DOHH2 (cell line): Measurements from ENCODE around the gene PHYKPL.
"Not testable (repeated sequence)": the region's sequence is repeated elsewhere in the genome, so short reads cannot be mapped to it uniquely, and the experiment has no call there.

ENCODE experiments used
- H3F3A ChIP-seq: fragments of 200-600 bp; sonication (generic), shearing (Covaris generic); 2 replicates; pipeline ENCODE4 v1.6.0; 2016; ENCODE audit warnings: antibody characterized with exemption, mild to moderate bottlenecking; ENCODE audit not compliant: control insufficient read depth, insufficient read depth
- H3K27ac ChIP-seq: fragments of 200-600 bp; sonication (generic); 2 replicates; pipeline ENCODE4 v1.5.1; 2014; ENCODE audit warnings: low read depth, mild to moderate bottlenecking, low read length, moderate library complexity
- H3K27me3 ChIP-seq: fragments of 200-600 bp; sonication (generic); 2 replicates; pipeline ENCODE4 v1.6.1; 2014; ENCODE audit warnings: mild to moderate bottlenecking, low read length, mixed read lengths; ENCODE audit not compliant: control insufficient read depth
- H3K36me3 ChIP-seq: fragments of 200-600 bp; sonication (generic); 2 replicates; pipeline ENCODE4 v1.6.1; 2014; ENCODE audit warnings: mild to moderate bottlenecking, low read length, moderate library complexity, mixed read lengths; ENCODE audit not compliant: control insufficient read depth
- H3K4me1 ChIP-seq: fragments of 200-600 bp; sonication (generic); 2 replicates; pipeline ENCODE4 v1.6.1; 2014; ENCODE audit warnings: mild to moderate bottlenecking, low read length, mixed read lengths; ENCODE audit not compliant: control insufficient read depth
- H3K4me2 ChIP-seq: fragments of 200-600 bp; sonication (generic); 2 replicates; pipeline ENCODE4 v1.6.0; 2014; ENCODE audit warnings: mild to moderate bottlenecking, low read length, moderate library complexity
- H3K4me3 ChIP-seq: fragments of 200-600 bp; sonication (generic); 2 replicates; pipeline ENCODE4 v1.5.1; 2014; ENCODE audit warnings: mild to moderate bottlenecking, low read length, mixed read lengths
- H3K79me2 ChIP-seq: fragments of 200-600 bp; sonication (generic); 2 replicates; pipeline ENCODE4 v1.6.1; 2014; ENCODE audit warnings: mild to moderate bottlenecking, low read length, mixed read lengths; ENCODE audit not compliant: control insufficient read depth
- H3K9me2 ChIP-seq: fragments of 200-600 bp; sonication (generic); replicated peaks from 2 replicates; pipeline ENCODE4 v1.6.1; 2014; ENCODE audit warnings: mild to moderate bottlenecking, low read length, mixed read lengths; ENCODE audit not compliant: control insufficient read depth
- H3K9me3 ChIP-seq: fragments of 200-600 bp; sonication (generic); 2 replicates; pipeline ENCODE4 v1.6.1; 2014; ENCODE audit warnings: antibody characterized with exemption, low read length, mixed read lengths; ENCODE audit not compliant: control insufficient read depth, insufficient read depth
- H4K20me1 ChIP-seq: fragments of 200-600 bp; sonication (generic); 2 replicates; pipeline ENCODE4 v1.6.0; 2014; ENCODE audit warnings: low read depth, mild to moderate bottlenecking, antibody characterized with exemption, low read length, moderate library complexity; ENCODE audit not compliant: control insufficient read depth, insufficient read depth
- EZH2phosphoT487 ChIP-seq: fragments of 200-600 bp; sonication (generic); IDR thresholded peaks from 2 replicates; pipeline ENCODE4 v1.6.1; 2017; ENCODE audit warnings: borderline replicate concordance, mild to moderate bottlenecking, antibody characterized with exemption, low read length, moderate library complexity, mixed read lengths
- TF ChIP-seq, protein P1 (sequence below): fragments of 200-600 bp; sonication (generic); IDR thresholded peaks from one replicate; pipeline ENCODE4 v1.5.1; 2014; ENCODE audit warnings: antibody characterized with exemption, mild to moderate bottlenecking, low read depth, low read length; ENCODE audit not compliant: poor library complexity, severe bottlenecking

Gene PHYKPL

DNA sequence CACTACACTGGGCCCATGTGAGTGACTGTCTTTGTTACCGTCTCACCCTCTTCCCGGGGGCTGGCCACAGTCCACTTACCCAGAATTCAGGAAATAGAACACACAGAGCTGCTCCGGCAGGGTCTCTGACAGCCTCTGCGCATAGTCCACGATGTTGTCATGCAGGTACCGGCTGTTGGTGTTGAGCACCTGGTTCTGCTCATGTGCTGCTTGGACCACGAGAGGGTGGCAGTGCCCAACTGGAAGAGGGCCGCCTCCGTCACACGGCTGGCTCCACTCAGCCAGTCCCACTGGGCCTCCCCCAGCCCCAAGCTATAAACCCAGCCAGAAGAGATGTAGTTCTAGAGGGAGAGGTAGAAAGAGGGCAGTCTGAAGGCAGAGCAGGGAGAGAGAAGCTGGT lies 2.7 kb downstream of the PHYKPL start:
- Histone ChIP-seq H3K9me2 (no peaks in the 10 kb centered on the region), H4K20me1 (peaks cover 15% of the 10 kb centered on the region), H3F3A (peaks cover 11% of the 10 kb centered on the region; the same call in 1 of the 2 replicates), H3K4me2 (peak overlapping the region; percentile 99), H3K4me1 (peaks cover 39% of the 10 kb centered on the region), H3K27me3 (no peaks in the 10 kb centered on the region), H3K36me3 (peaks cover 72% of the 10 kb centered on the region), H3K9me3 (no peaks in the 10 kb centered on the region), H3K27ac (no peak overlapping the region), H3K4me3 (no peak overlapping the region; the same call in 1 of the 2 replicates), H3K79me2 (peaks cover 59% of the 10 kb centered on the region)
- TF ChIP-seq, protein P1, sequence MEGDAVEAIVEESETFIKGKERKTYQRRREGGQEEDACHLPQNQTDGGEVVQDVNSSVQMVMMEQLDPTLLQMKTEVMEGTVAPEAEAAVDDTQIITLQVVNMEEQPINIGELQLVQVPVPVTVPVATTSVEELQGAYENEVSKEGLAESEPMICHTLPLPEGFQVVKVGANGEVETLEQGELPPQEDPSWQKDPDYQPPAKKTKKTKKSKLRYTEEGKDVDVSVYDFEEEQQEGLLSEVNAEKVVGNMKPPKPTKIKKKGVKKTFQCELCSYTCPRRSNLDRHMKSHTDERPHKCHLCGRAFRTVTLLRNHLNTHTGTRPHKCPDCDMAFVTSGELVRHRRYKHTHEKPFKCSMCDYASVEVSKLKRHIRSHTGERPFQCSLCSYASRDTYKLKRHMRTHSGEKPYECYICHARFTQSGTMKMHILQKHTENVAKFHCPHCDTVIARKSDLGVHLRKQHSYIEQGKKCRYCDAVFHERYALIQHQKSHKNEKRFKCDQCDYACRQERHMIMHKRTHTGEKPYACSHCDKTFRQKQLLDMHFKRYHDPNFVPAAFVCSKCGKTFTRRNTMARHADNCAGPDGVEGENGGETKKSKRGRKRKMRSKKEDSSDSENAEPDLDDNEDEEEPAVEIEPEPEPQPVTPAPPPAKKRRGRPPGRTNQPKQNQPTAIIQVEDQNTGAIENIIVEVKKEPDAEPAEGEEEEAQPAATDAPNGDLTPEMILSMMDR, result no peak
- no peak for TF ChIP-seq EZH2phosphoT487

DNA sequence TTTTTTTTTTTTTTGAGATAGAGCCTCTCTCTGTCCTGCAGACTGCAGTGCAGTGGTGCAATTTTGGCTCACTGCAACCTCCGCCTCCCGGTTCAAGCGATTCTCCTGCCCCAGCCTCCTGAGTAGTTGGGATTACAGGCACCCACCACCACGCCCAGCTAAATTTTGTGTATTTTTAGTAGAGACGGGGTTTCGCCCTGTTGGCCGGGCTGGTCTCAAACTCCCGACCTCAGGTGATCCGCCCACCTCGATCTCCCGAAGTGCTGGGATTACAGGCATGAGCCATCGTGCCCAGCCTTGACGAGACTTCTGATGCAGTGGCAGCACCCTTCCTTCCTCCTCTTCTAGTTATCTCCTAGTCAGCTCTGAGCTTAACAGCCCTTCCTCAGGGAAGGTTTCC lies 3.5 kb downstream of the PHYKPL start:
- Histone ChIP-seq H3K36me3 (peaks cover 80% of the 10 kb centered on the region), H4K20me1 (peaks cover 15% of the 10 kb centered on the region), H3F3A (peaks cover 11% of the 10 kb centered on the region; the same call in 1 of the 2 replicates), H3K79me2 (peaks cover 60% of the 10 kb centered on the region), H3K4me1 (peaks cover 31% of the 10 kb centered on the region)
- not testable (repeated sequence) for H3K9me3 ChIP-seq, H3K4me2 ChIP-seq, H3K9me2 ChIP-seq, H3K27me3 ChIP-seq, H3K27ac ChIP-seq, H3K4me3 ChIP-seq

DNA sequence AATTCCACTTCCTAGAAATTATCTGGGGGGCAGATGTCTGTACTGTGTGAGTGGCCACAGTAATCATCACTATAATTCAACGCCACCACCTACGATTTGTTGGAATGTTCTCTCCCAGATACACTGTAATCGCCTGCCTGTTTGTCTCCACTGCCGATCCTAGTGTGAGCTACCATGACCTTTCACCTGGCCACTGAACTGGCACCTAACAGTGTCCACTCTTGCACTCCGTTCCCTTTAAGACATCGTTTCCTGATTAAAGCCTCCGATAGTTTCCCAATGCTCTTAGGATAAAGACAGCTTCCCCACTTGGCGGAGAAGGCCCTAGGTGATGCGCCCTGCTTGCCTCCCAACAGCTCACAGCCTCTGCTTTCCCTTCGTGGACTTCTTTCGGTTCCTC lies 4.0 kb downstream of the PHYKPL start:
- no peaks in the 10 kb centered on the region for H3K27me3 ChIP-seq
- peaks cover 60% of the 10 kb centered on the region for H3K79me2 ChIP-seq
- H3K4me1 ChIP-seq, result peaks cover 29% of the 10 kb centered on the region
- H3K9me3 ChIP-seq, result no peaks in the 10 kb centered on the region
- peaks cover 8% of the 10 kb centered on the region; the same call in 1 of the 2 replicates for H3F3A ChIP-seq
- no peak for TF ChIP-seq EZH2phosphoT487
- TF ChIP-seq, protein P1, result no peak
- peaks cover 15% of the 10 kb centered on the region for H4K20me1 ChIP-seq
- no peak overlapping the region for H3K4me3 ChIP-seq
- H3K9me2 ChIP-seq, result no peaks in the 10 kb centered on the region
- no peak overlapping the region for H3K27ac ChIP-seq
- no peak overlapping the region for H3K4me2 ChIP-seq
- peaks cover 85% of the 10 kb centered on the region for H3K36me3 ChIP-seq

DNA sequence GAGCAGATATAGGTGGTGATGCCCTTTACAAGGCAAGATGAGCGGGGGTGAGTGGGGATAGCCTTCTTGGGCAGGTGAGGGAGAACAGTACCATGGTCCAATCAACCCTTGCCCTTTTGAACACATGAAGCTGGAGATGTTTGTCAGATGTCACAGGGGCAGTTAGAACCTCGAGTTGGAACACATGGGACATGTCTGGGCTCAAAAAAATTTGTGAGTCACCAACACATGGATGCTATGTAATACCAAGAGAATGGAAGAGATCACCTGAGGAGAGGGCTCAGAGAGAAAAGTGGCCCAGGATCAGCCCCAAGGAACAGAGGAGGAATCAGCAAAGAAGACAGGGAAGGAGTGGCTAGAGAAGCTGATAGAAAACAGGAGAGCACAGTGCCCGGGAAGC lies 4.7 kb downstream of the PHYKPL start:
- H4K20me1 ChIP-seq, result peaks cover 15% of the 10 kb centered on the region
- H3K27me3 ChIP-seq, result no peaks in the 10 kb centered on the region
- H3F3A ChIP-seq, result peaks cover 1% of the 10 kb centered on the region; the same call in 1 of the 2 replicates
- no peaks in the 10 kb centered on the region for H3K9me2 ChIP-seq
- H3K27ac ChIP-seq, result no peak overlapping the region
- TF ChIP-seq, protein P1, result no peak
- H3K79me2 ChIP-seq, result peaks cover 60% of the 10 kb centered on the region
- no peak overlapping the region for H3K4me3 ChIP-seq
- peaks cover 92% of the 10 kb centered on the region for H3K36me3 ChIP-seq
- H3K4me1 ChIP-seq, result peaks cover 23% of the 10 kb centered on the region
- H3K9me3 ChIP-seq, result no peaks in the 10 kb centered on the region
- H3K4me2 ChIP-seq, result no peak overlapping the region
